ENCODE measurements around the gene CAMKK2.
"Not testable (repeated sequence)": the region's sequence is repeated elsewhere in the genome, so short reads cannot be mapped to it uniquely, and the experiment has no call there.

Gene CAMKK2

GRCh38 chr12:121209624-121210572, 86.6 kb downstream of the CAMKK2 start, which contains the start of gene P2RX4:
Gene P2RX4 (plus strand): TSS chr12:121210129. CDS start chr12:121210165, 36 bp downstream.
- DNase-seq (ENCODE audit: low read depth), result peak; percentile 96
- peak within 1 kb of the TSS; percentile 73 for H3K4me3 ChIP-seq (ENCODE audit: low read depth, low read length)
- TF ChIP-seq MAX (IDR thresholded peaks at IDR 0.05; ENCODE audit: low read depth, low read length), result 0 out of 2 replicates have a peak, but pooled peaks have one; percentile 40
- TF ChIP-seq CTCF (IDR thresholded peaks at IDR 0.05; ENCODE audit: low read depth, low read length), result peak; percentile 45
- TF ChIP-seq MYC (IDR thresholded peaks at IDR 0.05; ENCODE audit: low read depth, low read length), result peak; percentile 68; the same call in 1 of the 2 replicates
- peak; percentile 98 for TF ChIP-seq POLR2A (IDR thresholded peaks at IDR 0.05; ENCODE audit: extremely low read depth, insufficient read length)

- no peak for TF ChIP-seq MYC (IDR thresholded peaks at IDR 0.05; ENCODE audit: low read depth, low read length)
- TF ChIP-seq CTCF (IDR thresholded peaks at IDR 0.05; ENCODE audit: low read depth, low read length), result no peak
- no peak for TF ChIP-seq MAX (IDR thresholded peaks at IDR 0.05; ENCODE audit: low read depth, low read length)
- TF ChIP-seq POLR2A (IDR thresholded peaks at IDR 0.05; ENCODE audit: extremely low read depth, insufficient read length), result no peak
- peak overlapping the region; percentile 73 for H3K4me3 ChIP-seq (ENCODE audit: low read depth, low read length)
- no peak for DNase-seq (ENCODE audit: low read depth)
Measured at GRCh38 chr12:121209221-121209620, 87.3 kb downstream of the CAMKK2 start.

- not testable (repeated sequence) for DNase-seq (ENCODE audit: low read depth); H3K4me3 ChIP-seq (ENCODE audit: low read depth, low read length)
Measured at GRCh38 chr12:121208571-121208970, 87.9 kb downstream of the CAMKK2 start.

- TF ChIP-seq MAX (IDR thresholded peaks at IDR 0.05; ENCODE audit: low read depth, low read length) (no peak), POLR2A (IDR thresholded peaks at IDR 0.05; ENCODE audit: extremely low read depth, insufficient read length) (no peak), CTCF (IDR thresholded peaks at IDR 0.05; ENCODE audit: low read depth, low read length) (no peak), MYC (IDR thresholded peaks at IDR 0.05; ENCODE audit: low read depth, low read length) (no peak)
- no peak overlapping the region for H3K4me3 ChIP-seq (ENCODE audit: low read depth, low read length)
Measured at GRCh38 chr12:121205491-121205890, 91.0 kb downstream of the CAMKK2 start.

GRCh38 chr12:121203482-121203881, 93.0 kb downstream of the CAMKK2 start:
- DNase-seq (ENCODE audit: low read depth), result no peak
- no peak overlapping the region for H3K4me3 ChIP-seq (ENCODE audit: low read depth, low read length)
- TF ChIP-seq MYC (IDR thresholded peaks at IDR 0.05; ENCODE audit: low read depth, low read length), result no peak
- TF ChIP-seq POLR2A (IDR thresholded peaks at IDR 0.05; ENCODE audit: extremely low read depth, insufficient read length), result no peak
- TF ChIP-seq CTCF (IDR thresholded peaks at IDR 0.05; ENCODE audit: low read depth, low read length), result no peak
- no peak for TF ChIP-seq MAX (IDR thresholded peaks at IDR 0.05; ENCODE audit: low read depth, low read length)

More at GRCh38 chr12:121205491-121205890, 91.0 kb downstream of the CAMKK2 start:
- DNase-seq (ENCODE audit: low read depth), result no peak

Data from NB4 (cell line).